ENCODE data around the gene OGDH. TPM values are rescaled to one million over a fixed set of nuclear protein-coding genes. Genes with fewer than 3 reads are reported as not detected.

OGDH gene
- total and polyA plus RNA-seq, 2 of the 4 experiments (the other 2 are of a cell fraction) = 47.4 to 56.5 TPM

DNA sequence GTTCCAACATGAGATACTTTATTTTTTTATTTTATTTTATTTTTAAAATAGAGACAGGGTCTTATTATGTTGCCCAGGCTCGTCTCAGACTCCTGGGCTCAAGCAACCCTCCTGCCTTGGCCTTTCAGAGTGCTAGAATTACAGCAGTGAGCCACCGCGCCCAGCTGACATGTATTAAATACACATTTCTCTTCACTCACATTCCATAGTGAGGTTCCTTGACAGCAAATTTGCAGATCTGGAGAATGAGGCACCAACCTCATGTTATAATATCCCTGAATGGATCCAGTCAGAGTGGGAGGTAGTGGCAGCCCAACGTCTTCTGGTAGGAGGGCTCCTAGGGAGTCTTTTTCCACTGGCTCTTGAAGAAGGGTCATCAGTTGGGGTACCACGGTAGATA is 46.1 kb downstream of the OGDH start:
- no peak overlapping the region for H3K27ac ChIP-seq (ENCODE audit: insufficient read depth, low read length)
- CTCF ChIA-PET = interaction anchor here (0.5 kb wide), 1 partner anchor 80 kb away, joined by 6 read pairs; no protein-coding TSS in a partner anchor
- H3K4me2 ChIP-seq (ENCODE audit: low read depth, low read length) = no peak overlapping the region
- no peak overlapping the region for H3K4ac ChIP-seq (ENCODE audit: low read depth, low read length)
- no peak overlapping the region for H2BK120ac ChIP-seq (ENCODE audit: low read depth, low read length)
- no peak overlapping the region for H3K9ac ChIP-seq (ENCODE audit: low read depth, low read length)
- no peaks in the 10 kb centered on the region for H4K20me1 ChIP-seq (ENCODE audit: insufficient read depth, low read length)
- DNase-seq (no peak), ATAC-seq (ENCODE audit: low read depth) (no peak)
- dilution Hi-C loops (cut with HindIII; ENCODE audit: low sequenced_read_pairs, unreplicated experiment) (no loop called here), intact Hi-C loops (cut with micrococcal nuclease) (no loop called here), in situ Hi-C loops (cut with MboI; ENCODE audit: low sequenced_read_pairs) (no loop called here)
- H4K8ac ChIP-seq (ENCODE audit: low read depth in 2 of 2, low read length in 2 of 2) = no peak overlapping the region
- H2BK5ac ChIP-seq (ENCODE audit: low read depth, low read length, poor library complexity, severe bottlenecking) = no peak overlapping the region
- H3K9me1 ChIP-seq (ENCODE audit: insufficient read depth, low read length) = peaks cover 8% of the 10 kb centered on the region; the same call in 1 of the 2 replicates
- H2AK5ac ChIP-seq (ENCODE audit: low read depth, low read length) = no peak overlapping the region
- H3K14ac ChIP-seq (replicated peaks; ENCODE audit: low read depth, low read length) = no peak overlapping the region
- H3K4me1 ChIP-seq (ENCODE audit: control insufficient read depth, insufficient read depth, low read length) = no peaks in the 10 kb centered on the region
- no TSS peak for BruUV-seq (replicated peaks)
- H3K23ac ChIP-seq (ENCODE audit: low read depth, low read length) = no peak overlapping the region
- H2BK15ac ChIP-seq (ENCODE audit: low read depth, low read length) = no peak overlapping the region
- peaks cover 0 to 15% of the 10 kb centered on the region in 2 experiments; a peak in 3 of 4 replicates for H3K79me1 ChIP-seq (ENCODE audit: low read depth in 1 of 2, low read length in 2 of 2)
- peaks cover 10% of the 10 kb centered on the region for H3K36me3 ChIP-seq (ENCODE audit: control insufficient read depth, insufficient read depth, low read length)
- no CpG with 5 or more reads among the region's 5 CpGs for WGBS, 2 experiments (ENCODE audit: extremely low coverage in 2 of 2, insufficient read length in 1 of 2)
- H2AK9ac ChIP-seq (replicated peaks; ENCODE audit: low read depth, low read length, poor library complexity) = no peak overlapping the region
- H2AFZ ChIP-seq (replicated peaks; ENCODE audit: low read length, poor library complexity) = no peak overlapping the region
- H3K9me3 ChIP-seq (ENCODE audit: control insufficient read depth, insufficient read depth, low read length) = no peaks in the 10 kb centered on the region
- no peak overlapping the region for H3K18ac ChIP-seq (ENCODE audit: low read depth, low read length)
- no peak overlapping the region for H3K56ac ChIP-seq (ENCODE audit: extremely low read depth, insufficient read depth, low read length)
- no peak overlapping the region for H2BK20ac ChIP-seq (ENCODE audit: low read depth, low read length)
- H3K27me3 ChIP-seq (ENCODE audit: control insufficient read depth, insufficient read depth, low read length) = no peaks in the 10 kb centered on the region
- POLR2A ChIA-PET (ENCODE audit: unreplicated experiment) = no interaction called here
- H4K5ac ChIP-seq (ENCODE audit: low read depth, low read length) = no peak overlapping the region
- no peak for TF ChIP-seq USF2 (IDR thresholded peaks at IDR 0.05; ENCODE audit: low read depth, low read length)
- no peak for TF ChIP-seq MAFK (IDR thresholded peaks at IDR 0.05; ENCODE audit: low read depth, low read length)
- no peak overlapping the region for H4K91ac ChIP-seq (ENCODE audit: insufficient read depth, low read depth, low read length)
- no peak overlapping the region for H3K4me3 ChIP-seq (ENCODE audit: insufficient read depth, low read depth, low read length)

Data from IMR-90 (cell line).